ACHN (cell line): Measurements from ENCODE around the gene TENT4B.

ENCODE experiments used
- DNase-seq: peaks from one replicate; pipeline ENCODE4 v3.0.0-alpha.2; 2015
- in situ Hi-C: cut with HindIII; loops from 2 replicates; pipeline ENCODE4 v1.10.0; 2017; ENCODE audit warnings: low sequenced_read_pairs, low pct_ligation_motif_present, low pct_unique_long_range_greater_than_20kb

TENT4B gene

DNA sequence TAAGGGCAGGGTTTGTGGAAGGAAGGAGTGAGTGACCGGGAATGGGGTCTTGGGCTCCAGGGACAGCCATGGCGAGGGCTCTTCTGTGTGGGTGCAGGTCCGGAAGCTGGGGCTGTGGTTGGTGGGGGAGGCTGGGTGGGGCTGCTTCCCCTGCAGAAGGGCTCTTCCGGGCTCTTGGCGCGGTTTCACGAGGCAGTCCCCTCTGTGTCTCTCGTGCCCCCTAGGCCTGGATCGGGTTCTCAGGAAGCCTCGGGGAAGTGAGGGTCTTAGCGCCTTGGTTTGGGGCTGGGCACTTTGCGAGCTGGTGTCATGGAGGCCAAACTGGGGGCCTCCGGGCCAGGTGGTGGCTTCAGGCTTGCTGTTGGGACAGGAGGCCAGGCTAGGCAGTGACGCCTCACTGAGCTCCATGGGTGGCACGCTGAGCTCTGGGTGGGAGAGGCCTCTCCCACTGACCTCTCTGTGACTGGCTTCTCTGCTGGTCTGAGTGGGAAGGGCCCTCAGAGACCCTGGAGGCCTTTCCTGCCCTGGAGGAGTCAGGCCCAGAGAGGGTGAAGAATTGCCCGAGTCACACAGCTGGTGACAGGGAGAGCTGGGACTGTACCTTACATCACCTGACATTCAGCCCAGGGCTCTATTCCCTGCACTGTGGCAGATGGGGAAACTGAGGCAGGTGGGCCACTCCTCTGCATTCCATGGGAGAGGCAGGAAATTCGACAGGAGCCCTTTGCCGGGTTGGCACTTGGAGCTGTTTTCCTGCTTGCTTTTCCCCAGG lies 121.4 kb downstream of the TENT4B start:
- no peak for DNase-seq
- in situ Hi-C loops: no loop called here

DNA sequence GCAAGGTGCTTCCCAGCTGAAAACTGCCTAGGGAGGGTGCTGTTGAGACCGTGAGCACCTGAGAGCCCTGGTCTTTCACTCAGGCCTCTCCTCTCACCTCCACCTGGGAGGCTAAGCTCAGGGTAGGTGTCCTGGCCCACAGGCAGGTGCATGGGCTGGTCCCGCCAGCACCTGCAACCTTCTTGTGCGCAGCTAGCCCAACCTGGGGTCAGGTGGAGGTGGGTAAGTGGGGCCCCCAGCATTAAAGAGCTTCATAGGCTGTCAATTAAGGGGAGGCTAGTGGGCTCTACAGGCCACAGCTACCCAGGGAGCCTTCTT lies 122.0 kb downstream of the TENT4B start:
- no peak for DNase-seq

DNA sequence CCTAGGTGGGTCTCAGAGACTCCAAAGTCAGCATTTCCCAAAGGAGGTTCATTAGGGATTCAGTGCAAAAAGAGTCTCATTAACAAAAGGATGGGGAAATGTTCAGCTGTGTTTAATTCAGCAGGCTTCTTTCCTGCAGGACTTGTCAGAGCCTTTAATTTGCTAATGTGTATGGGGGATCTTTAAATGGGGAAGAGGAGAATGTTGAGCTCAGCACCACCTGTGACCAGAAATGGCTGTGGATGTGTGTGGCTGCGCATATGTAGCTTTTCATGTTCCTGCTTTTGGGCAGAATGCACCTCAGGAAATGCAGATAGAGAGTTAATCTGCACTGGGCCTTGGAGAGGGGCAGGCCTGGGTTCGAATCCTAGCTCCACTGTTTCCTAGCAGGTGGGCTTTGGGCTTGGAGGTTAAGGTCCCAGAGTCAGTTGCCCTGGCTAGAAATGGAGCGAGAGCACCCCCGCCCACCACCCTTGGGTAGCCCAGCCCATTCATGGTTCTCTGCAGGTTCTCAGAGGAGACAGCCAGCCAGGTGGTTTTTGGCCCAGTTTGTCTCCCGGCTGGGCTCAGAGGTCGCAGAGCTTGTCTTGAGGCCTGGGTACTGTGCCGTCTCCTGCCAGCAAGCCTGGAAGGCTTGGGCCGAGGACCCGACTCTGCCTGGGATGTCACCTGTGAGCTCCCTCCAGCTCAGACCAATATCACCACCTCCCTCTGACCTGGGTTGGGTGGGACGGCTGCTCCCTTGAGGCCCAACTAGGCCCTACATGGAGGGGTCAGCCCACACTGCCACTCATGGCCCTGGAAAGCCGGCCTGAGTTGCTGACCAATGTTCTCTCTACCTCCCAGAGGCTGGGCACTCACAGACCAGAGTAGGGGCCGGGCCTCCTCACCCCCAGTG lies 122.6 kb downstream of the TENT4B start:
- in situ Hi-C loops: no loop called here
- DNase-seq: no peak

More for the DNA sequence above, 122.0 kb downstream of the TENT4B start:
- in situ Hi-C loops: no loop called here

DNA sequence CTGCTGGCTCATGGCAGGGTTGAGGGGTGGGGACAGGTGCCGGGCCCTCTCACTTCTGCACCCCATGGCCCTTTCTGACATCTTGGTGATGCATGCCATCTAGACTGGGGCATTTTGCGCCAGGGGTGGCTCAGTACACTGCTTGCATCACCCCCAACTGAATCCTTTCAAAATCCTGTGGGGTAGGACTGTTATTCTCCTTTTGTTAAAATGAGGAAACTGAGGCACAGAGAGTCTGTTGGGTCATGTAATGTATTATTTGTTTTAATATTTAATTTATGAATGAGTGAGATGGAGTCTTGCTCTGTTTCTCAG lies 123.2 kb downstream of the TENT4B start:
- in situ Hi-C loops: no loop called here
- DNase-seq: no peak

DNA sequence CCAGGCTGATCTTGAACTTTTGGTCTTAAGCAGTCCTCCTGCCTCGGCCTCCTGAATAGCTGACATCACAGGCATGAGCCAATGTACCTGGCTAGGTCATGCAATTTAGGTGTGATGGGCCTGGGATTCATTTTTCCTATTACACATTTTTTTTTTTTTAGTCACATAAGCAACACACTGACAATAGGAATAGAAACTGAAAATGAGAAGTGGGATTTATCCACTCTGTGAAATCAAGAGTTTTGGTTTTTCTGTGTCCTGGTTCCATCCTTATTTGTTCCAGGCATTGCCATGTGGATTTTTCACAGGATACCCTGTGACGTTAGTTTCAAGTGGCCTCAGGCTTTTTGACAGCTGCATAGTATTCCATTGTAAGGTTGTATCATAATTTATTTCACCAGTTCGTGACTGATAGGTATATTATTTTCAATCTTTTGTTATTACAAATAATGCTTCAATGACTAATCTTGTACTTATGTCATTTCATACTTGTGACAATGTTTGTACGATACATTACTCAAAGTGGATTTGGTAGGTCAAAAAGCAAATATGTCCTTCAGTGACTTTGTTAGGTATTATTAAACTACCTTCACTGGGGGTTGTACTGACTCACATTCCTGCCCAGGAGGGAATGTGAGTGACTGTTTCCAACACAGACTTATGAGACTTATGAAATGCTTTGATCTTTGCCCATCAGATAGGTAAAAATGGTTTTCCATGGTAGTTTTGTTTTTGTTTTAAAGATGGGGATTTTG lies 123.9 kb downstream of the TENT4B start:
- in situ Hi-C loops: no loop called here
- no peak for DNase-seq

DNA sequence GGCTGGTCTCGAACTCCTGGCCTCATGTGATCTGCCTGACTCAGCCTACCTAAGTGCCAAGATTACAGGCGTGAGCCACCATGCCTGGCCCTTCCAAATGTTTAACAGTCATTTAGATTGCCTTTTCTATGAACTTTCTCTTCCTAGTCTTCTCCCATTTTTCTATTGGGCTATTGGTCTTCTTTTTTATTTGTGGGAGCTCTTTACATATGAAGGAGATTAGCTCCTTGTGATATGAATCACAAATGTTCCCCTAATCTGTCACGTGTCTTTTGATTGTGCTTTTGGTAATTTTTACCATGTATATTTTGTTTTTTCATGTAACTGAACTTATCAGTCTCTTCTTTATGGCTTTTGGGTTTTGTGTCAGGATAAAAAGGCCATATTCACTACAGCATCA lies 125.1 kb downstream of the TENT4B start:
- DNase-seq: no peak
- in situ Hi-C loops: no loop called here

DNA sequence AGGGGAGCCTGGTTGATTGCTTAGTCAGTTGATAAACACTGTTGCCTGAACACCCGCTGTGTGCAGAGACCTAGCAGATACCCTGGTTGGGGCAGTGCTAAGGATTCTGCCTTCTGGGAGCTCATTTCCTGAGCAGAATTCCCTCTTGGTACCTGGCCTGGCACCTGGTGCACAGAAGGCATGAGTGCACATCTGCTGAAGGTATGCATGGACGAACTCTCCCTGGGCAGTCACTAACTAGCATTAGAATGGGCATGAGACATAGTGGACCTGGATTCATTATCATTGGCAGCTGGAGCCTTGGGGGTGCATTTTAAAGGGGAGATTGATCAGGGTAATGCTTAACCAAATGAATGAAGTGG lies 126.4 kb downstream of the TENT4B start:
- in situ Hi-C loops: no loop called here
- no peak for DNase-seq

DNA sequence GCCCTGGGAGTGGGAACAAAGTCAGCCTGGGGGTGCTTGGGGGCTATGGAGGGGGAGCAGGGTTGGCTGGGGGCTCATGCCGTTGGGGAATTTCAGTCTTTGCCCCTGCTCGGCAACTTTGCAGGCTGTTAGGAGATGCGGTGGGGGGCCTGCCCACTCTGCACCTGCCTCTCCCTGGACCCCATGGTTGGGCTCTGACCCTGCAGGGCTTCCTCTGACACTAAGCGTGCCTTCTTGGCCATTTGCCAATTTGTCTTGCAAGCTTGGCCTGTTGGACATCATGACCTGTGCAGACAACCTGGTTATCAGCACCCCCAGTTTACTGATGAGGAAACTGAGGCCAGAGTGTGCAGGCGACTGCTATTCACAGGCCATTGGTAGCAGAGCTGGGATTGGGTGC lies 127.8 kb downstream of the TENT4B start:
- in situ Hi-C loops: no loop called here

More for the DNA sequence above, 127.8 kb downstream of the TENT4B start:
- DNase-seq: no peak
